ENCODE results near the gene TNIK.

TNIK gene

GRCh38 chr3:171159822-171160157 lies 300.4 kb downstream of the TNIK start:
- DNase-seq (ENCODE audit: low spot score), result no peak

- no peak for DNase-seq (ENCODE audit: low spot score)
These were observed 301.0 kb downstream of the TNIK start for GRCh38 chr3:171159024-171159821.

- DNase-seq (ENCODE audit: low spot score), result no peak
These were observed 302.2 kb downstream of the TNIK start for GRCh38 chr3:171157980-171158379.

GRCh38 chr3:171157286-171157685 lies 302.9 kb downstream of the TNIK start:
- DNase-seq (ENCODE audit: low spot score), result no peak

GRCh38 chr3:171156401-171157010 lies 303.7 kb downstream of the TNIK start:
- no peak for DNase-seq (ENCODE audit: low spot score)

- DNase-seq (ENCODE audit: low spot score), result no peak
These were observed 305.0 kb downstream of the TNIK start for GRCh38 chr3:171155122-171155700.

- no peak for DNase-seq (ENCODE audit: low spot score)
These were observed 309.3 kb downstream of the TNIK start for GRCh38 chr3:171150945-171151344.

- no peak for DNase-seq (ENCODE audit: low spot score)
These were observed 310.6 kb downstream of the TNIK start for GRCh38 chr3:171149526-171150116.

GRCh38 chr3:171145798-171146197 lies 314.4 kb downstream of the TNIK start:
- no peak for DNase-seq (ENCODE audit: low spot score)

GRCh38 chr3:171142985-171143384 lies 317.2 kb downstream of the TNIK start:
- DNase-seq (ENCODE audit: low spot score), result no peak

GRCh38 chr3:171140246-171140645 lies 320.0 kb downstream of the TNIK start:
- no peak for DNase-seq (ENCODE audit: low spot score)

- DNase-seq (ENCODE audit: low spot score), result no peak
These were observed 322.2 kb downstream of the TNIK start for GRCh38 chr3:171138027-171138426.

GRCh38 chr3:171135549-171135948 lies 324.7 kb downstream of the TNIK start:
- DNase-seq (ENCODE audit: low spot score), result no peak

GRCh38 chr3:171133796-171134569 lies 326.2 kb downstream of the TNIK start:
- no peak for DNase-seq (ENCODE audit: low spot score)

GRCh38 chr3:171133337-171133736 lies 326.9 kb downstream of the TNIK start:
- no peak for DNase-seq (ENCODE audit: low spot score)

- no peak for DNase-seq (ENCODE audit: low spot score)
These were observed 327.3 kb downstream of the TNIK start for GRCh38 chr3:171132873-171133272.

GRCh38 chr3:171129827-171130226 lies 330.4 kb downstream of the TNIK start:
- DNase-seq (ENCODE audit: low spot score), result no peak

GRCh38 chr3:171127611-171128010 lies 332.6 kb downstream of the TNIK start:
- DNase-seq (ENCODE audit: low spot score), result no peak

- no peak for DNase-seq (ENCODE audit: low spot score)
These were observed 333.6 kb downstream of the TNIK start for GRCh38 chr3:171126478-171127209.

GRCh38 chr3:171125010-171125409 lies 335.2 kb downstream of the TNIK start:
- DNase-seq (ENCODE audit: low spot score), result no peak

GRCh38 chr3:171123915-171124314 lies 336.3 kb downstream of the TNIK start:
- no peak for DNase-seq (ENCODE audit: low spot score)

GRCh38 chr3:171122861-171123260 lies 337.3 kb downstream of the TNIK start:
- no peak for DNase-seq (ENCODE audit: low spot score)
